ENCODE results near the gene CAPZA2. TPM values are rescaled to one million over a fixed set of nuclear protein-coding genes. Genes with fewer than 3 reads are reported as not detected.

Gene CAPZA2
- total and polyA plus RNA-seq, 2 experiments from 2014 or later = 150 to 348 TPM

DNA sequence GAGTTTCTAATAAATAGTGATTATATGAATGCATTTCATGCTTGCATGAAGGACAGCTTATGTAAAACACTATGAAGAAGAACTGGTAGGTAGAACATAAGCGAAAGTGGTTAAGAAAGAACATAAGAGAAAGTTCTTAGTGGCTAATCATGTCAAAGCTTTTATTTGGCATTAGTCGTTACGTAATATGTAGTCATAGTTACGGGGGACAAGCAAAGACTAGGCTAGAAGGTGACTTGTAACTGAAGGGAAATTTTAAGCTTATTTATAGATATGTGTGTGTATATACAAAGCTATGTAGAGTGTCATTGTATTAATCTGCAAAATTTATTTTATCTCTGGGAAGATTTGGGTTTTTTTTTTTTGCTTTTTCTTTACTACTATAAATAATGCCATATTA is 36.9 kb downstream of the CAPZA2 start:
- peak in 1 of 2 donors; percentile 37 for DNase-seq (ENCODE audit: low read depth in 1 of 2, low spot score in 1 of 2)
- Histone ChIP-seq H3K9me3 (ENCODE audit: low read depth) (no peaks in the 10 kb centered on the region), H3K4me3 (no peak overlapping the region), H3K27me3 (no peaks in the 10 kb centered on the region), H3K36me3 (peaks cover 55% of the 10 kb centered on the region), H3K27ac (no peak overlapping the region), H3K4me1 (ENCODE audit: low read depth) (no peaks in the 10 kb centered on the region)
- no peak for TF ChIP-seq CTCF (IDR thresholded peaks at IDR 0.05; ENCODE audit: low read depth, low read length)

DNA sequence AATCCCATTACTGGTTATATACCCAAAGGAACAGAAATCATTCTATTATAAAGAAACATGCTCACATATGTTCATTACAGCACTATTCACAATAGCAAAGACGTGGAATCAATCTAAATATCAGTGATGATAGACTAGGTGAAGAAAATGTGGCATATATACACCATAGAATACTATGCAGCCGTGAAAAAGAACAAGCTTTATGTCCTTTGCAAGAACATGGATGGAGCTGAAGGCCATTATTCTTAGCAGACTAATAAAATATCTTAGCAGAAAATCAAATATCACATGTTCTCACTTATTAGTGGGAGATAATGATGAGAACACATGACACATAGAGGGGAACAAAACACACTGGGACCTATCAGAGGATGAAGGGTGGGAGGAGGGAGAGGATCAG is 38.8 kb downstream of the CAPZA2 start:
- Histone ChIP-seq H3K9me3 (ENCODE audit: low read depth) (no peaks in the 10 kb centered on the region), H3K36me3 (peaks cover 62% of the 10 kb centered on the region), H3K4me3 (no peak overlapping the region), H3K27me3 (no peaks in the 10 kb centered on the region), H3K27ac (no peak overlapping the region), H3K4me1 (ENCODE audit: low read depth) (no peaks in the 10 kb centered on the region)
- no peak for TF ChIP-seq CTCF (IDR thresholded peaks at IDR 0.05; ENCODE audit: low read depth, low read length)
- DNase-seq (ENCODE audit: low read depth in 1 of 2, low spot score in 1 of 2) = no peak

GRCh38 chr7:116902867-116903266 is 40.5 kb downstream of the CAPZA2 start:
- no peaks in the 10 kb centered on the region for H3K4me1 ChIP-seq (ENCODE audit: low read depth)
- peaks cover 74% of the 10 kb centered on the region for H3K36me3 ChIP-seq
- TF ChIP-seq CTCF (IDR thresholded peaks at IDR 0.05; ENCODE audit: low read depth, low read length) = no peak
- no peaks in the 10 kb centered on the region for H3K9me3 ChIP-seq (ENCODE audit: low read depth)
- no peaks in the 10 kb centered on the region for H3K27me3 ChIP-seq
- no peak overlapping the region for H3K27ac ChIP-seq
- no peak overlapping the region for H3K4me3 ChIP-seq
- DNase-seq (ENCODE audit: low read depth in 1 of 2, low spot score in 1 of 2) = no peak

DNA sequence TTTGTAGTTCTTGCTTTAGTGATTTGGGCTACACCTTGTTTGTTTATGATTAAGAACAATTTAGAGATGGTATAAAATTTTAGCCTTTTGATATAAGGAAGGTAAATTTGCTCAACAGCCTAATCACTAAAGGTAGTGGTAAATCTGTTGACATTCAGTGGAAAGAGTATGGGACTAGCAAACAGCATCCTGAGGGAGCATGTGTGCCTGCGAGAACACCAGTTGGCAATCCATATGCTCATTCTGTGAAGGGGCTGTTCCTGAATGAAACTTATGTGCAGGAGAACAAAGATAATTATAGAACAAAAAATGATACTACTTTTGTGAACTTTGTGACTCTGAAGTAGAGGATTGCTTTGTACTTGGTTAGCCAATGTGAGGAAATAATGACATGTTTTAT is 44.0 kb downstream of the CAPZA2 start:
- no peaks in the 10 kb centered on the region for H3K27me3 ChIP-seq
- H3K9me3 ChIP-seq (ENCODE audit: low read depth) = no peaks in the 10 kb centered on the region
- peaks cover 65% of the 10 kb centered on the region for H3K36me3 ChIP-seq
- no peak for DNase-seq (ENCODE audit: low read depth in 1 of 2, low spot score in 1 of 2)
- no peaks in the 10 kb centered on the region for H3K4me1 ChIP-seq (ENCODE audit: low read depth)
- no peak for TF ChIP-seq CTCF (IDR thresholded peaks at IDR 0.05; ENCODE audit: low read depth, low read length)
- no peak overlapping the region for H3K27ac ChIP-seq
- no peak overlapping the region for H3K4me3 ChIP-seq

DNA sequence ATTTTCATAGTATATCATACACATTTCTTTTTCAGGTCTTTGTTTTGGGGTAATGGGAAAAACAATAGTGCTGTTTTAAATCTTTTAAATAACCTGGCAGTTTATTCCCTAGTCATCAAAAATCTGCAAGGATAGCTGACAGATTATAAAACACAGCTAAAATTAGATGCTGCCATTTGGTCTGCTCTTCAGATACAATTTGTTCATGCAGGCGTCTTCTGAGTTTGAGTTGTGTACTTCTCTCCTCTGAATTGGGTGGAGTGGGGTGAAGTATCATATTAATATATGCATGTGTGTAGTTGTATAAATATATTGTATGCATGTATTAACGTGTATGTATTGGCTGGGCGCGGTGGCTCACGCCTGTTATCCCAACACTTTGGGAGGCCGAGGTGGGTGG is 48.0 kb downstream of the CAPZA2 start:
- Histone ChIP-seq H3K9me3 (ENCODE audit: low read depth) (no peaks in the 10 kb centered on the region), H3K27ac (no peak overlapping the region), H3K4me3 (no peak overlapping the region), H3K4me1 (ENCODE audit: low read depth) (no peaks in the 10 kb centered on the region), H3K36me3 (peaks cover 62% of the 10 kb centered on the region), H3K27me3 (no peaks in the 10 kb centered on the region)
- TF ChIP-seq CTCF (IDR thresholded peaks at IDR 0.05; ENCODE audit: low read depth, low read length) = no peak
- DNase-seq (ENCODE audit: low read depth in 1 of 2, low spot score in 1 of 2) = no peak

GRCh38 chr7:116911801-116912200 is 49.4 kb downstream of the CAPZA2 start:
- Histone ChIP-seq H3K27ac (peak overlapping the region; percentile 47), H3K36me3 (peaks cover 63% of the 10 kb centered on the region), H3K4me1 (ENCODE audit: low read depth) (no peaks in the 10 kb centered on the region), H3K27me3 (no peaks in the 10 kb centered on the region), H3K9me3 (ENCODE audit: low read depth) (no peaks in the 10 kb centered on the region), H3K4me3 (no peak overlapping the region)
- no peak for DNase-seq (ENCODE audit: low read depth in 1 of 2, low spot score in 1 of 2)
- no peak for TF ChIP-seq CTCF (IDR thresholded peaks at IDR 0.05; ENCODE audit: low read depth, low read length)
